ENCODE results near the gene ZNF444. TPM values are rescaled to one million over a fixed set of nuclear protein-coding genes. Genes with fewer than 3 reads are reported as not detected.

Gene ZNF444
- total RNA-seq, 2 experiments from 2014 or later, result 22.0 to 25.3 TPM

GRCh38 chr19:56141417-56141993, 418 bp downstream of the ZNF444 start:
- CTCF ChIA-PET (ENCODE audit: unreplicated experiment), result interaction anchor here (0.6 kb wide), 1 partner anchor 1569 kb away, joined by 8 read pairs; no protein-coding TSS in a partner anchor
- Histone ChIP-seq H3K4me1 (ENCODE audit: insufficient read depth, low read length, poor library complexity, severe bottlenecking) (peaks cover 13% of the 10 kb centered on the region), H3K9me3 (ENCODE audit: low read length) (no peaks in the 10 kb centered on the region), H3K27ac (ENCODE audit: low read depth, low read length, poor library complexity, severe bottlenecking) (no peak overlapping the region), H3K9me2 (ENCODE audit: insufficient read depth, low read length) (no peaks in the 10 kb centered on the region), H3K4me3 (ENCODE audit: low read depth, low read length, poor library complexity, severe bottlenecking) (peak overlapping the region; percentile 87), H3K4me2 (ENCODE audit: low read length) (peak overlapping the region; percentile 83), H3K79me2 (ENCODE audit: insufficient read depth, low read depth, low read length) (peaks cover 9% of the 10 kb centered on the region), H4K20me1 (ENCODE audit: insufficient read depth, low read length) (no peaks in the 10 kb centered on the region), H3K36me3 (ENCODE audit: insufficient read depth, low read length) (no peaks in the 10 kb centered on the region), H2AFZ (ENCODE audit: low read length) (no peak overlapping the region)
- intact Hi-C loops (cut with micrococcal nuclease; ENCODE audit: unreplicated experiment), result loop anchor here (1.0 to 5.0 kb wide), 2 partner anchors 20 to 499 kb away; partner anchors contain the start of genes ZNF580, ZNF581 and ZNF787
- POLR2A ChIA-PET, result interaction anchor here (0.6 to 0.7 kb wide), 3 partner anchors 39 to 87 kb away, joined by 3 to 6 read pairs (median 5); no protein-coding TSS in a partner anchor
- peak; percentile 25 for DNase-seq (ENCODE audit: low spot score)
- TF ChIP-seq CTCF (conservative IDR thresholded peaks at IDR 0.05; ENCODE audit: low read length) (no peak), EZH2phosphoT487 (IDR thresholded peaks at IDR 0.05; ENCODE audit: borderline replicate concordance, low read depth, low read length) (no peak)
- BruUV-seq (replicated peaks), result no TSS peak

DNA sequence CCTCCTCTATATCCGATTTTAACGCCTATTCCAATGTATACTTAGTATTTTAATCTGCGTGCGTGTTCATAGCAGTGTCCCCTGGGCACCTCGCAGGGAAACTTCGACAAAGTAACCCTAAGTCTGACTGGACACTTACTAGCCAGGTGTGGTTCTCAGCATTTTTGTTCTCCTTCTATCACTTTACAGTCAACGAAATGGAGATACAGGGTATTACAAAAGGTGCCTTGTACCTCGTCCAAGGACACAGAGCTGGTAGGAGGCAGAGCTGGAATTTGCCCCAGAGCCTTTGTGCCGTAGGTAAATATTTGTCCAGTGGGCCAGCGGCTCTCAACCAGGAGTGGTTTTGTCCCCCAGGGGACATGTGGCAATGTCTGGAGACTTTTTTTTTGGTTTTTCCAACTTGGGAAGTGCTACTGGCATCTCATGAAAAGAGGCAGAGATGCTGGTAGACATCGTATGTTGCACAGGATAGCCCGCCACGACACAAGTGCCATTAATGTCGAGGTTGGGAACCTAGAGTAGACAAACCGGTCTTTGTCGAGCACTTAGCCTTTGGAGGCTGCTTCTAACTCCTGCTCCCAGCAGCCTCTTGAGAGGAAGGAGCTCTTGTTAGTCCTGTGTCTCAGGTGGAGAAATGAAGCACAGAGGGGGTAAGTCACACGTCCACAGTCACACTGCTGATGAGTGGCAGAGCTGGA, 1.1 kb downstream of the ZNF444 start:
- no peaks in the 10 kb centered on the region for H3K9me2 ChIP-seq (ENCODE audit: insufficient read depth, low read length)
- H3K79me2 ChIP-seq (ENCODE audit: insufficient read depth, low read depth, low read length), result peaks cover 9% of the 10 kb centered on the region
- peak overlapping the region; percentile 87 for H3K4me3 ChIP-seq (ENCODE audit: low read depth, low read length, poor library complexity, severe bottlenecking)
- intact Hi-C loops (cut with micrococcal nuclease; ENCODE audit: unreplicated experiment), result loop anchor here (5.0 kb wide), 1 partner anchor 500 kb away; the partner anchor contains the start of genes ZNF580 and ZNF581
- H3K36me3 ChIP-seq (ENCODE audit: insufficient read depth, low read length), result 0 out of 2 replicates have a peak, but pooled peaks cover 2% of the 10 kb centered on the region
- no peaks in the 10 kb centered on the region for H3K9me3 ChIP-seq (ENCODE audit: low read length)
- H3K4me2 ChIP-seq (ENCODE audit: low read length), result peak overlapping the region; percentile 83
- no peak overlapping the region for H3K27ac ChIP-seq (ENCODE audit: low read depth, low read length, poor library complexity, severe bottlenecking)
- no peak for TF ChIP-seq CTCF (conservative IDR thresholded peaks at IDR 0.05; ENCODE audit: low read length)
- no peak for TF ChIP-seq EZH2phosphoT487 (IDR thresholded peaks at IDR 0.05; ENCODE audit: borderline replicate concordance, low read depth, low read length)
- no peak overlapping the region for H2AFZ ChIP-seq (ENCODE audit: low read length)
- BruUV-seq (replicated peaks), result no TSS peak
- DNase-seq (ENCODE audit: low spot score), result no peak
- H4K20me1 ChIP-seq (ENCODE audit: insufficient read depth, low read length), result no peaks in the 10 kb centered on the region
- H3K4me1 ChIP-seq (ENCODE audit: insufficient read depth, low read length, poor library complexity, severe bottlenecking), result peaks cover 13% of the 10 kb centered on the region
- ChIA-PET CTCF (ENCODE audit: unreplicated experiment) (no interaction called here), POLR2A (no interaction called here)
